ENCODE results near the gene AKAIN1.

The AKAIN1 gene

GRCh38 chr18:5173236-5173635, 23.8 kb downstream of the AKAIN1 start:
- DNase-seq, result no peak
- no peaks in the 10 kb centered on the region for H3K27me3 ChIP-seq
- H3K36me3 ChIP-seq, result no peaks in the 10 kb centered on the region
- no peak overlapping the region for H3K4me3 ChIP-seq (ENCODE audit: low read depth, low read length)
- no peak for TF ChIP-seq CTCF (IDR thresholded peaks at IDR 0.05; ENCODE audit: low read depth, low read length)
- H3K9me3 ChIP-seq, result no peaks in the 10 kb centered on the region
- H3K4me1 ChIP-seq, result no peaks in the 10 kb centered on the region

GRCh38 chr18:5167831-5168230, 29.2 kb downstream of the AKAIN1 start:
- no peaks in the 10 kb centered on the region for H3K27me3 ChIP-seq
- H3K9me3 ChIP-seq, result no peaks in the 10 kb centered on the region

DNA sequence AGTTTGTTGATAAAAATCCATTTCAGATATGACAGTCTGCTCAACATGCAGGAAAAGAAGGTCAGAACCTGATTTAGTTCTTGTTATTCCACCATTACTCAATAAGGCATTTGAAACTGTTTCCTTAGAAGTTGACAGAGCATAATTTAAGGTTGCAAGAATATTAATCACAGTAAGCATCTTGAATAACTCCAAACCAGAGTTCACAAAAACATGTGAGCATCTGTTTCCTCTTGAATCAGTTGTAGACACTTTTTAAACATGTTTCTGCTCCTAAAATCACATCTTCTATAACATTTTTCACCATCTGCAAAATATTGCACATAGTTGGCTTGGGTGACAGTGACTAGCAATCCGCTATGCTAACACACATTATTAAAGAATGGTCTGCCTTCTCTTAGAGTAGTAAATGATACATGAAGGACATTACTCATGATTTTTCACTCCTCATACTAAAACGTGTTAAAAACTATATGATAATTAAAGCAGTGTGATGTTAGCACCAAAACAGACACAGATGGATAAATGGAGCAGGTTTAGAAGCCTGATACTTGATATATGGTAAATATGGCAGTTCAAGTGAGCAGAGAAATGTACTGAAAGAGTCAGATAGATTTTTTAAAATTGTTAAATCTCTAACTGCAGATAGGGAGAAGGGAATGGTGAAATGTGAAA, 30.3 kb downstream of the AKAIN1 start:
- no peak for TF ChIP-seq CTCF (IDR thresholded peaks at IDR 0.05; ENCODE audit: low read depth, low read length)
- H3K4me1 ChIP-seq, result no peaks in the 10 kb centered on the region
- no peaks in the 10 kb centered on the region for H3K36me3 ChIP-seq
- no peaks in the 10 kb centered on the region for H3K9me3 ChIP-seq
- no peak overlapping the region for H3K4me3 ChIP-seq (ENCODE audit: low read depth, low read length)
- no peak for DNase-seq
- H3K27me3 ChIP-seq, result no peaks in the 10 kb centered on the region

More at GRCh38 chr18:5167831-5168230, 29.2 kb downstream of the AKAIN1 start:
- Histone ChIP-seq H3K4me1 (no peaks in the 10 kb centered on the region), H3K36me3 (no peaks in the 10 kb centered on the region), H3K4me3 (ENCODE audit: low read depth, low read length) (no peak overlapping the region)
- DNase-seq, result no peak
- no peak for TF ChIP-seq CTCF (IDR thresholded peaks at IDR 0.05; ENCODE audit: low read depth, low read length)

DNA sequence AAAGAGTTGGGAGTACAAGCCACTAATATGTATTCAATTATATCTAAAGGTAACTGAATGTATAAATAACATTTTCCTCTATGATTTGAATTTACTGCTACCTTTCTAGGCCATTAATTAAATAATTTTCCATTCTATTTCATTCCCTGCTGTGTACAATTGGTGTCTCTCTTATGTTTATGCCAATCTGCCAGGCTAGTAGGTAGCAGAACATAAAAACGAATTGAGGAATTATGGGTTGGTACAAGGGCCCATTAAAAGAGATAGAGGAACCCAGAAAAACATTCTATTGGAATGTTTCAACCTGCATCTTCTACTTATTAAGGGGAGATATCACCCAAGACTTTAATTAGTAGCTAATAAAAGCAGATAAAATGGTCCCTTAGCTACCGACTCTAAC, 32.2 kb downstream of the AKAIN1 start:
- H3K27me3 ChIP-seq, result no peaks in the 10 kb centered on the region
- H3K36me3 ChIP-seq, result no peaks in the 10 kb centered on the region
- H3K4me1 ChIP-seq, result no peaks in the 10 kb centered on the region
- H3K4me3 ChIP-seq (ENCODE audit: low read depth, low read length), result no peak overlapping the region
- TF ChIP-seq CTCF (IDR thresholded peaks at IDR 0.05; ENCODE audit: low read depth, low read length), result no peak
- H3K9me3 ChIP-seq, result no peaks in the 10 kb centered on the region
- DNase-seq, result no peak

- TF ChIP-seq CTCF (IDR thresholded peaks at IDR 0.05; ENCODE audit: low read depth, low read length), result no peak
- no peak overlapping the region for H3K4me3 ChIP-seq (ENCODE audit: low read depth, low read length)
- no peaks in the 10 kb centered on the region for H3K4me1 ChIP-seq
- no peaks in the 10 kb centered on the region for H3K36me3 ChIP-seq
- no peaks in the 10 kb centered on the region for H3K9me3 ChIP-seq
- H3K27me3 ChIP-seq, result no peaks in the 10 kb centered on the region
- no peak for DNase-seq
Measured at GRCh38 chr18:5162111-5162510, 34.9 kb downstream of the AKAIN1 start.

DNA sequence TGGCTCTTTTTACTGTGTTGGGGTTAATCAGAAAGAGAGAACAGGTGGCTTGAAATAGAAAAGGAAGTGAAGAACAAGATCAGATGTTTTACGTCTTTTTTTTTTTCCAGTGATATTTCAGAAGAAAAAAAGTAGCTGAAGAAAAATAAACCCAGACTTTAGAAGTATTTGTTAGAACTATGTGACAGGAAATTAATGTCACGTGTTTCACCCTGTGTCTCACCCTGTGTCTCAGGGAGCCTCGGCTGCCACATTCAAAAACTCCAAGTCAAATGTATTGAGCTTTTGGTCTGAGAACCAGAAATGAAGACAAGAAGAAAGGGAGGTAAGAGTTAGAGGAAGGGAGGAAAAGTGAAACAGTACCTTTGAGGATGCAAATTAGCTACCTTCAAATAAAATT, 38.0 kb downstream of the AKAIN1 start:
- Histone ChIP-seq H3K27me3 (no peaks in the 10 kb centered on the region), H3K36me3 (no peaks in the 10 kb centered on the region), H3K4me1 (no peaks in the 10 kb centered on the region), H3K4me3 (ENCODE audit: low read depth, low read length) (no peak overlapping the region), H3K9me3 (no peaks in the 10 kb centered on the region)
- no peak for DNase-seq
- no peak for TF ChIP-seq CTCF (IDR thresholded peaks at IDR 0.05; ENCODE audit: low read depth, low read length)
